B cell (primary cell): Measurements from ENCODE around the gene SEPTIN5. TPM values are rescaled to one million over a fixed set of nuclear protein-coding genes. Genes with fewer than 3 reads are reported as not detected.
A peak's percentile ranks its signal among the peaks of the same experiment; 100 is the strongest.

Experiments used
- ATAC-seq: fragments of 200-7000 bp; cut with Tn5 transposase; one replicate; pipeline ENCODE4 v1.10.0; 2021; ENCODE audit warnings: low read depth, mild to moderate bottlenecking, moderate number of reproducible peaks, moderate library complexity
- CTCF ChIA-PET: fragments of 350-600 bp; sonication (Branson Sonifier 250); formaldehyde crosslinking; loops from one replicate; lab custom pipeline; 2021; ENCODE audit warnings: antibody characterized with exemption, inconsistent platforms; lab: Charles Lee
- POLR2A ChIA-PET: fragments of 350-600 bp; sonication (Branson Sonifier 250); formaldehyde crosslinking; loops from one replicate; lab custom pipeline; 2021; ENCODE audit warnings: antibody characterized with exemption; lab: Charles Lee
- DNase-seq: peaks from one replicate; pipeline ENCODE4 v3.0.0; 2013
- H2AFZ ChIP-seq: 2 replicates; pipeline ENCODE4 v1.6.1; 2012; ENCODE audit warnings: mild to moderate bottlenecking, low read depth, low read length; ENCODE audit not compliant: insufficient read depth, poor library complexity, severe bottlenecking
- H3K27ac ChIP-seq, 2 donors: 1 replicate in 1 of 2; 2 replicates in 1 of 2; pipeline ENCODE4 v1.5.1; 2012 to 2013; ENCODE audit warnings: low read length in 2 of 2, mild to moderate bottlenecking in 2 of 2, moderate library complexity in 1 of 2
- H3K27me3 ChIP-seq, 4 experiments: fragments of 200-600 bp in 1 of 4; sonication (generic) in 1 of 4; replicated peaks in 1 of 4; 1 replicate in 2 of 4; 2 replicates in 2 of 4; pipeline versions ENCODE4 v1.6.1 to v1.7.0; 2013 to 2016; ENCODE audit warnings: low read length in 3 of 4, mild to moderate bottlenecking in 2 of 4, mixed read lengths in 1 of 4, moderate library complexity in 1 of 4; ENCODE audit not compliant: insufficient read depth in 4 of 4, control insufficient read depth in 3 of 4; ENCODE audit errors: control extremely low read depth in 1 of 4
- H3K36me3 ChIP-seq, 2 experiments: replicated peaks in 1 of 2; 1 replicate in 1 of 2; 2 replicates in 1 of 2; pipeline versions ENCODE4 v1.6.1 to v1.7.1; 2013; ENCODE audit warnings: low read length in 1 of 2; ENCODE audit not compliant: insufficient read depth in 2 of 2, control insufficient read depth in 1 of 2; ENCODE audit errors: control extremely low read depth in 1 of 2, extremely low read depth in 1 of 2
- H3K4me1 ChIP-seq, 2 donors: fragments of 200-600 bp in 1 of 2; sonication (generic) in 1 of 2; 1 replicate in 1 of 2; 2 replicates in 1 of 2; pipeline versions ENCODE4 v1.5.1 to v1.6.1; 2013 to 2017; ENCODE audit warnings: low read length in 2 of 2; ENCODE audit not compliant: control insufficient read depth in 2 of 2, insufficient read depth in 2 of 2
- H3K4me2 ChIP-seq: replicated peaks from 2 replicates; pipeline ENCODE3; 2012; ENCODE audit warnings: mild to moderate bottlenecking, low read depth, low read length; ENCODE audit not compliant: poor library complexity, severe bottlenecking
- H3K4me3 ChIP-seq, 5 experiments: fragments of 200-600 bp in 1 of 5; sonication (generic) in 1 of 5; 1 replicate in 3 of 5; 2 replicates in 2 of 5; pipeline versions ENCODE4 v1.5.1 to v1.7.0; 2011 to 2016; ENCODE audit warnings: low read length in 4 of 5, mild to moderate bottlenecking in 4 of 5, low read depth in 2 of 5, control low read depth in 1 of 5, moderate library complexity in 1 of 5; ENCODE audit not compliant: insufficient read depth in 1 of 5; ENCODE audit errors: control extremely low read depth in 1 of 5, extremely low read depth in 1 of 5
- H3K79me2 ChIP-seq: fragments of 200-600 bp; sonication (generic); one replicate; pipeline ENCODE4 v1.6.0; 2016; ENCODE audit warnings: low read length; ENCODE audit not compliant: control insufficient read depth, insufficient read depth
- H3K9ac ChIP-seq: fragments of 200-600 bp; sonication (generic); 2 replicates; pipeline ENCODE4 v1.6.1; 2017; ENCODE audit warnings: mild to moderate bottlenecking, low read length, moderate library complexity
- H3K9me3 ChIP-seq, 3 donors: one replicate each; pipeline versions ENCODE4 v1.6.1 to v1.7.1; 2013; ENCODE audit warnings: low read length in 2 of 3; ENCODE audit not compliant: control insufficient read depth in 2 of 3, insufficient read depth in 1 of 3; ENCODE audit errors: control extremely low read depth in 1 of 3
- H4K20me1 ChIP-seq: 2 replicates; pipeline ENCODE4 v1.6.0; 2012; ENCODE audit warnings: mild to moderate bottlenecking, low read length; ENCODE audit not compliant: insufficient read depth, control insufficient read depth, poor library complexity, severe bottlenecking
- H3K27ac Mint-ChIP-seq: one replicate; pipeline ENCODE4 v1.8.0; 2021; ENCODE audit warnings: mixed read lengths
- H3K27me3 Mint-ChIP-seq: one replicate; pipeline ENCODE4 v1.8.0; 2021; ENCODE audit warnings: mixed read lengths
- H3K4me1 Mint-ChIP-seq: one replicate; pipeline ENCODE4 v1.8.0; 2021; ENCODE audit warnings: mixed read lengths
- H3K4me3 Mint-ChIP-seq: one replicate; pipeline ENCODE4 v1.8.0; 2021; ENCODE audit warnings: mixed read lengths
- H3K9me3 Mint-ChIP-seq: one replicate; pipeline ENCODE4 v1.8.0; 2022; ENCODE audit warnings: mixed read lengths; ENCODE audit not compliant: insufficient read depth
- CTCF ChIP-seq: fragments of 200-600 bp; IDR thresholded peaks from one replicate; pipeline ENCODE4 v1.8.0; 2022; ENCODE audit warnings: antibody characterized with exemption, mild to moderate bottlenecking
- EZH2 ChIP-seq: IDR thresholded peaks from 2 replicates; pipeline ENCODE4 v1.6.1; 2012; ENCODE audit warnings: borderline replicate concordance, low read depth, mild to moderate bottlenecking, moderate library complexity, low read length; ENCODE audit not compliant: insufficient read depth, poor library complexity, severe bottlenecking
- WGBS: methylation state at CpG from one replicate; pipeline ENCODE4 v1.1.5; 2013; ENCODE audit warnings: missing lambda C conversion rate; ENCODE audit not compliant: insufficient coverage; 5-methylcytosine and 5-hydroxymethylcytosine counted together
- intact Hi-C: fragments of 100-400 bp; cut with micrococcal nuclease; formaldehyde crosslinking; loops from one replicate; pipeline ENCODE4 v1.10.0; 2022
- polyA plus RNA-seq: library from polyadenylated mRNA; depleted of rRNA; stranded (reverse); fragments of >200 nt; gene quantifications from 2 replicates; pipeline ENCODE4 v1.2.3, GENCODE V29; 2012
- total RNA-seq, 2 donors: library from RNA; stranded (reverse); fragments of 120-200 nt in 1 of 2; gene quantifications; 1 replicate in 1 of 2; 2 replicates in 1 of 2; pipeline versions ENCODE4 v1.2.3 to v1.2.4, GENCODE V29; 2013 to 2022

SEPTIN5 gene
- total and polyA plus RNA-seq, 2 donors (not counting 1 experiment from before 2014, with no cell fraction given), result 0.06 TPM; not detected in 1

GRCh38 chr22:19717181-19717580 is 2.9 kb downstream of the SEPTIN5 start:
- peak; percentile 26 for DNase-seq
- H3K4me2 ChIP-seq, result peak overlapping the region; percentile 97
- intact Hi-C loops, result no loop called here
- H3K79me2 ChIP-seq, result no peaks in the 10 kb centered on the region
- peaks cover 0 to 67% (median 20%) of the 10 kb centered on the region in 4 experiments for H3K27me3 ChIP-seq
- WGBS, result 91% methylated on average over 9 of the region's 9 CpGs
- H3K9me3 Mint-ChIP-seq, result no peaks in the 10 kb centered on the region
- no peak overlapping the region for H3K27ac Mint-ChIP-seq
- no peaks in the 10 kb centered on the region for H3K36me3 ChIP-seq
- POLR2A ChIA-PET, result no interaction called here
- no peak overlapping the region for H3K4me3 Mint-ChIP-seq
- no peak overlapping the region for H3K27ac ChIP-seq
- CTCF ChIA-PET, result no interaction called here
- no peak overlapping the region for H3K4me3 ChIP-seq
- peaks cover 47% of the 10 kb centered on the region for H3K27me3 Mint-ChIP-seq
- H3K9ac ChIP-seq, result peak overlapping the region; percentile 62
- TF ChIP-seq EZH2 (no peak), CTCF (no peak)
- no peak for ATAC-seq
- H3K9me3 ChIP-seq, result peaks cover 0 to 18% (median 0%) of the 10 kb centered on the region in 3 donors
- H3K4me1 Mint-ChIP-seq, result peaks cover 13% of the 10 kb centered on the region
- H4K20me1 ChIP-seq, result no peaks in the 10 kb centered on the region
- H3K4me1 ChIP-seq, result peaks cover 17 to 26% of the 10 kb centered on the region in 2 donors
- no peak overlapping the region for H2AFZ ChIP-seq

- intact Hi-C loops, result no loop called here
Measured at GRCh38 chr22:19717691-19718455, 3.6 kb downstream of the SEPTIN5 start.

More at GRCh38 chr22:19717691-19718455, 3.6 kb downstream of the SEPTIN5 start:
- POLR2A ChIA-PET, result no interaction called here
- TF ChIP-seq CTCF (peak; percentile 95), EZH2 (no peak)
- peak; percentile 86 for DNase-seq
- Histone ChIP-seq H3K4me2 (peak overlapping the region; percentile 97), H3K9me3 (peaks cover 0 to 22% (median 0%) of the 10 kb centered on the region in 3 donors), H3K27ac (no peak overlapping the region), H4K20me1 (no peaks in the 10 kb centered on the region), H3K9ac (peak overlapping the region; percentile 62), H3K4me3 (peak overlapping the region in 4 of 5 experiments; percentile 26 to 65 (median 44)), H3K79me2 (no peaks in the 10 kb centered on the region), H3K36me3 (no peaks in the 10 kb centered on the region), H3K4me1 (peaks cover 19 to 32% of the 10 kb centered on the region in 2 donors), H3K27me3 (peaks cover 0 to 74% (median 25%) of the 10 kb centered on the region in 4 experiments), H2AFZ (peak overlapping the region; percentile 59)
- peak; percentile 94 for ATAC-seq
- peaks cover 13% of the 10 kb centered on the region for H3K4me1 Mint-ChIP-seq
- H3K27ac Mint-ChIP-seq, result no peak overlapping the region
- CTCF ChIA-PET, result no interaction called here
- 13% methylated on average over 96 of the region's 96 CpGs for WGBS
- H3K27me3 Mint-ChIP-seq, result peaks cover 43% of the 10 kb centered on the region
- H3K9me3 Mint-ChIP-seq, result no peaks in the 10 kb centered on the region
- peak overlapping the region; percentile 90 for H3K4me3 Mint-ChIP-seq
